Activated CD8-positive, alpha-beta T cell treated with anti-CD3 and anti-CD28 coated beads for 36 hours (primary cell): Measurements from ENCODE around the gene NCBP2. TPM values are rescaled to one million over a fixed set of nuclear protein-coding genes. Genes with fewer than 3 reads are reported as not detected.

ENCODE experiments used
- ATAC-seq: fragments of 200-7000 bp; cut with Tn5 transposase; one replicate; pipeline ENCODE4 v1.10.0; 2021; ENCODE audit warnings: mild to moderate bottlenecking, moderate library complexity
- CTCF ChIA-PET: fragments of 350-600 bp; sonication (Branson Sonifier 250); formaldehyde crosslinking; loops from one replicate; lab custom pipeline; 2021; ENCODE audit warnings: antibody characterized with exemption; lab: Charles Lee
- POLR2A ChIA-PET: fragments of 350-600 bp; sonication (Branson Sonifier 250); formaldehyde crosslinking; loops from one replicate; lab custom pipeline; 2021; ENCODE audit warnings: antibody characterized with exemption; lab: Charles Lee
- DNase-seq: peaks from one replicate; pipeline ENCODE4 v3.0.0-alpha.2; 2020
- H3K27ac Mint-ChIP-seq: one replicate; pipeline ENCODE4 v1.8.0; 2021; ENCODE audit warnings: mild to moderate bottlenecking, mixed read lengths
- H3K27me3 Mint-ChIP-seq: one replicate; pipeline ENCODE4 v1.8.0; 2021; ENCODE audit warnings: mixed read lengths
- H3K36me3 Mint-ChIP-seq: one replicate; pipeline ENCODE4 v1.8.0; 2021; ENCODE audit warnings: low read depth, mixed read lengths
- H3K4me1 Mint-ChIP-seq: one replicate; pipeline ENCODE4 v1.8.0; 2021; ENCODE audit warnings: low read depth, mixed read lengths
- H3K4me3 Mint-ChIP-seq: one replicate; pipeline ENCODE4 v1.8.0; 2021; ENCODE audit warnings: mild to moderate bottlenecking, moderate library complexity, mixed read lengths
- H3K9me3 Mint-ChIP-seq: one replicate; pipeline ENCODE4 v1.8.0; 2021; ENCODE audit warnings: mixed read lengths
- intact Hi-C: fragments of 100-400 bp; cut with micrococcal nuclease; formaldehyde crosslinking; loops from one replicate; pipeline ENCODE4 v1.10.0; 2022
- total RNA-seq, 2 experiments: library from RNA; stranded (reverse); gene quantifications; one replicate each; pipeline ENCODE4 v1.2.3, GENCODE V29; 2021
- TF ChIP-seq, protein P1 (sequence below): fragments of 200-600 bp; IDR thresholded peaks from one replicate; pipeline ENCODE4 v1.8.0; 2022; ENCODE audit warnings: antibody characterized with exemption, mild to moderate bottlenecking

The NCBP2 gene
- total RNA-seq, 2 experiments from 2014 or later, result 107 to 111 TPM

DNA sequence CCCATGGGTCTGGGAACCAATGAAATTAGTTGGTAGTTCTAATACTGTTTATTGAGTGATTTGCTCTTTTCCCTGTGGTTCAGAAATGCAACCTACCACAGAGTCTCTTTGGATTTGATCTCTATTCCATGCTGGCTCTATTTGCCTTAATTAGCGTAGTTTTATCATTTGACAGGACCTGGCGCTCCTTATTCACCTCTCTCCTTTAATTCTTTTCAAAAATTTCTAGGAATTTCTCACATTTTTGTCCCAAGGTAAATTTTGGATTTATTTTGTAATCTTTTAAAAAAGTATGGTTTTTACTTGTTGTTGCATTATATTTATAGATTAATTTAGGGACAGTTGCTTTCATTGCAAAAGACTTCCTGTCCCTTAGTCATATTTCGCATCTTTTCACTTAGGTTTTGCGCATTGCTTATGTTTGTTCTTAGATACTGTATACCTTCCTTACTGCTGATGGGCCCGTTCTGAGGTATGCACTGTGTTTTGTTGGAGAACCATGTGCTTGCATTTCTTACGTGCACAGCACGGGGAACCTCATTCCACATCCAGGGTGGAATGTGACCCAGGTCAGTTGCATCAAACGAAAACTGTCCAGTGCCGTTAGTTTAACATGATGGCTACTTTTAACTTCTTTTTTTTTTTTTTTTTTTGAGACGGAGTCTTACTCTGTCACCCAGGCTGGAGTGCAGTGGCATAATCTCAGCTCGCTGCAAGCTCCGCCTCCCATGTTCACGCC lies 47.6 kb downstream of the NCBP2 start:
- DNase-seq (no peak), ATAC-seq (no peak)
- Mint-ChIP-seq H3K27me3 (no peaks in the 10 kb centered on the region), H3K4me1 (peaks cover 11% of the 10 kb centered on the region), H3K9me3 (no peaks in the 10 kb centered on the region), H3K4me3 (no peak overlapping the region), H3K27ac (no peak overlapping the region), H3K36me3 (peaks cover 2% of the 10 kb centered on the region)
- TF ChIP-seq, protein P1, sequence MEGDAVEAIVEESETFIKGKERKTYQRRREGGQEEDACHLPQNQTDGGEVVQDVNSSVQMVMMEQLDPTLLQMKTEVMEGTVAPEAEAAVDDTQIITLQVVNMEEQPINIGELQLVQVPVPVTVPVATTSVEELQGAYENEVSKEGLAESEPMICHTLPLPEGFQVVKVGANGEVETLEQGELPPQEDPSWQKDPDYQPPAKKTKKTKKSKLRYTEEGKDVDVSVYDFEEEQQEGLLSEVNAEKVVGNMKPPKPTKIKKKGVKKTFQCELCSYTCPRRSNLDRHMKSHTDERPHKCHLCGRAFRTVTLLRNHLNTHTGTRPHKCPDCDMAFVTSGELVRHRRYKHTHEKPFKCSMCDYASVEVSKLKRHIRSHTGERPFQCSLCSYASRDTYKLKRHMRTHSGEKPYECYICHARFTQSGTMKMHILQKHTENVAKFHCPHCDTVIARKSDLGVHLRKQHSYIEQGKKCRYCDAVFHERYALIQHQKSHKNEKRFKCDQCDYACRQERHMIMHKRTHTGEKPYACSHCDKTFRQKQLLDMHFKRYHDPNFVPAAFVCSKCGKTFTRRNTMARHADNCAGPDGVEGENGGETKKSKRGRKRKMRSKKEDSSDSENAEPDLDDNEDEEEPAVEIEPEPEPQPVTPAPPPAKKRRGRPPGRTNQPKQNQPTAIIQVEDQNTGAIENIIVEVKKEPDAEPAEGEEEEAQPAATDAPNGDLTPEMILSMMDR, result no peak
- POLR2A ChIA-PET, result interaction anchor here (0.6 kb wide), 2 partner anchors 22 to 332 kb away, joined by 3 to 5 read pairs; no protein-coding TSS in a partner anchor
- intact Hi-C loops, result no loop called here
- CTCF ChIA-PET, result no interaction called here

GRCh38 chr3:196889844-196890708 lies 52.3 kb downstream of the NCBP2 start:
- TF ChIP-seq, protein P1, result no peak
- POLR2A ChIA-PET, result interaction anchor here (0.9 to 3.2 kb wide), 2 partner anchors 22 to 52 kb away, joined by 3 to 8 read pairs; partner anchors contain the start of genes NCBP2 and SENP5
- no peaks in the 10 kb centered on the region for H3K27me3 Mint-ChIP-seq
- no peak overlapping the region for H3K4me3 Mint-ChIP-seq
- intact Hi-C loops, result no loop called here
- H3K27ac Mint-ChIP-seq, result peak overlapping the region; percentile 21
- peaks cover 27% of the 10 kb centered on the region for H3K4me1 Mint-ChIP-seq
- no peak for DNase-seq
- CTCF ChIA-PET, result no interaction called here
- no peak for ATAC-seq
- peaks cover 12% of the 10 kb centered on the region for H3K36me3 Mint-ChIP-seq
- H3K9me3 Mint-ChIP-seq, result no peaks in the 10 kb centered on the region

DNA sequence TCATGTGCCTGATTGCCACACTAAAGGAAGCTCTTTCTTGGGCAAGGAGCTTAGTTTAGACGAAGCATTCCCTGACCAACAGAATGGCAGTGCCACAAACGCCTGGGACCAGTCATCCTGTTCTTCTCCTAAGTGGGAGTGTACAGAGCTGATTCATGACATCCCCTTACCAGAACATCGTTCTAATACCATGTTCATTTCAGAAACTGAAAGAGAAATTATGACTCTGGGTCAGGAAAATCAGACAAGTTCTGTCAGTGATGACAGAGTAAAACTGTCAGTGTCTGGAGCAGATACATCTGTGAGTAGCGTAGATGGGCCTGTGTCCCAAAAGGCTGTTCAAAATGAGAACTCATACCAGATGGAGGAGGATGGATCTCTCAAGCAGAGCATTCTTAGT lies 56.2 kb downstream of the NCBP2 start:
- DNase-seq (no peak), ATAC-seq (peak; percentile 57)
- H3K27me3 Mint-ChIP-seq, result no peaks in the 10 kb centered on the region
- peak overlapping the region; percentile 70 for H3K27ac Mint-ChIP-seq
- POLR2A ChIA-PET, result interaction anchor here (0.9 kb wide), 1 partner anchor 11 kb away, joined by 3 read pairs; no protein-coding TSS in a partner anchor
- no peak overlapping the region for H3K4me3 Mint-ChIP-seq
- no peaks in the 10 kb centered on the region for H3K9me3 Mint-ChIP-seq
- CTCF ChIA-PET, result interaction anchor here (0.5 to 1.7 kb wide), 4 partner anchors 12 to 55 kb away, joined by 3 to 6 read pairs (median 4); partner anchors contain the start of gene SENP5
- H3K4me1 Mint-ChIP-seq, result peaks cover 41% of the 10 kb centered on the region
- H3K36me3 Mint-ChIP-seq, result peaks cover 18% of the 10 kb centered on the region
- TF ChIP-seq, protein P1, result no peak
- intact Hi-C loops, result no loop called here

Other genes with a start within 250 kb of the NCBP2 start
- gene CEP19, start 230.3 kb downstream of the NCBP2 start, total RNA-seq, result 1 to 10 TPM; 5.2 to 5.5 TPM
- gene PIGX, start 230.2 kb downstream of the NCBP2 start, total RNA-seq, result 10 to 100 TPM; 43.7 to 47.1 TPM
- 10 to 100 TPM; 79.4 to 81.2 TPM for gene PAK2, start 202.7 kb downstream of the NCBP2 start, total RNA-seq
- 10 to 100 TPM; 28.0 to 32.5 TPM for gene SENP5, start 74.6 kb downstream of the NCBP2 start, total RNA-seq
- gene PIGZ, start 26.3 kb upstream of the NCBP2 start, total RNA-seq, result under 1 TPM; 0.27 to 0.76 TPM
- 1 to 10 TPM; 3.4 to 3.5 TPM for gene MELTF, start 87.3 kb upstream of the NCBP2 start, total RNA-seq